Activated CD8-positive, alpha-beta T cell treated with anti-CD3 and anti-CD28 coated beads for 36 hours (primary cell): ENCODE data around the gene NCK2. TPM values are rescaled to one million over a fixed set of nuclear protein-coding genes. Genes with fewer than 3 reads are reported as not detected.

Experiments used
- ATAC-seq: fragments of 200-7000 bp; cut with Tn5 transposase; one replicate; pipeline ENCODE4 v1.10.0; 2021; ENCODE audit warnings: mild to moderate bottlenecking, moderate library complexity
- CTCF ChIA-PET: fragments of 350-600 bp; sonication (Branson Sonifier 250); formaldehyde crosslinking; loops from one replicate; lab custom pipeline; 2021; ENCODE audit warnings: antibody characterized with exemption; lab: Charles Lee
- POLR2A ChIA-PET: fragments of 350-600 bp; sonication (Branson Sonifier 250); formaldehyde crosslinking; loops from one replicate; lab custom pipeline; 2021; ENCODE audit warnings: antibody characterized with exemption; lab: Charles Lee
- DNase-seq: peaks from one replicate; pipeline ENCODE4 v3.0.0-alpha.2; 2020
- H3K27ac Mint-ChIP-seq: one replicate; pipeline ENCODE4 v1.8.0; 2021; ENCODE audit warnings: mild to moderate bottlenecking, mixed read lengths
- H3K27me3 Mint-ChIP-seq: one replicate; pipeline ENCODE4 v1.8.0; 2021; ENCODE audit warnings: mixed read lengths
- H3K36me3 Mint-ChIP-seq: one replicate; pipeline ENCODE4 v1.8.0; 2021; ENCODE audit warnings: low read depth, mixed read lengths
- H3K4me1 Mint-ChIP-seq: one replicate; pipeline ENCODE4 v1.8.0; 2021; ENCODE audit warnings: low read depth, mixed read lengths
- H3K4me3 Mint-ChIP-seq: one replicate; pipeline ENCODE4 v1.8.0; 2021; ENCODE audit warnings: mild to moderate bottlenecking, moderate library complexity, mixed read lengths
- H3K9me3 Mint-ChIP-seq: one replicate; pipeline ENCODE4 v1.8.0; 2021; ENCODE audit warnings: mixed read lengths
- CTCF ChIP-seq: fragments of 200-600 bp; IDR thresholded peaks from one replicate; pipeline ENCODE4 v1.8.0; 2022; ENCODE audit warnings: antibody characterized with exemption, mild to moderate bottlenecking
- intact Hi-C: fragments of 100-400 bp; cut with micrococcal nuclease; formaldehyde crosslinking; loops from one replicate; pipeline ENCODE4 v1.10.0; 2022
- total RNA-seq, 2 experiments: library from RNA; stranded (reverse); gene quantifications; one replicate each; pipeline ENCODE4 v1.2.3, GENCODE V29; 2021

The NCK2 gene
- total RNA-seq, 2 experiments from 2014 or later = 68.3 to 69.7 TPM

- no peak for TF ChIP-seq CTCF
These were observed 36.0 kb upstream of the NCK2 start for GRCh38 chr2:105708697-105709096.

DNA sequence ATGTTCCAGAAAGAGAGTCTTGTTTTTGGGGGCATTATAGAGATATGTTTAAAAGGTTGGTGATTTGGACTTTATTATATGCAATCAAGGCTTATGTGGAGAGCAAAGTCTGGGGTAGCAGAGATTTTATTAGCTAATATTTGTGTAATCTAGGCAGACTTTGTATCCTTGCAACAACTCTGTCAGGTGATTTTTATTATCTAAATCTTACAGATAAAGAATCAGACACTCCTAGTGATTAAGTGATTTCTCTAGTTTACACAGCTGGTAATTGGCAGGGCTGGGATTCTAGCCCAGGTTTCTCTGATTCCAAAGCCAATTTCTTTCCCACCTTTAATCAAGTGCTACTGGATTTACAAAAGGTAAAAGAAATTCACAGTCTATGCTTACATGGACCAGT lies 33.3 kb upstream of the NCK2 start:
- no peaks in the 10 kb centered on the region for H3K36me3 Mint-ChIP-seq
- ChIA-PET CTCF (interaction anchor here (1.2 kb wide), 1 partner anchor 9 kb away, joined by 4 read pairs; no protein-coding TSS in a partner anchor), POLR2A (no interaction called here)
- no peak for TF ChIP-seq CTCF
- intact Hi-C loops = no loop called here
- H3K27me3 Mint-ChIP-seq = no peaks in the 10 kb centered on the region
- DNase-seq (no peak), ATAC-seq (no peak)
- H3K9me3 Mint-ChIP-seq = no peaks in the 10 kb centered on the region
- no peaks in the 10 kb centered on the region for H3K4me1 Mint-ChIP-seq
- H3K4me3 Mint-ChIP-seq = no peak overlapping the region
- H3K27ac Mint-ChIP-seq = no peak overlapping the region

More at GRCh38 chr2:105708697-105709096, 36.0 kb upstream of the NCK2 start:
- no peak for DNase-seq
- Mint-ChIP-seq H3K4me3 (no peak overlapping the region), H3K36me3 (no peaks in the 10 kb centered on the region), H3K27me3 (no peaks in the 10 kb centered on the region), H3K27ac (no peak overlapping the region), H3K9me3 (no peaks in the 10 kb centered on the region), H3K4me1 (no peaks in the 10 kb centered on the region)
- no peak for ATAC-seq
- intact Hi-C loops = no loop called here
- ChIA-PET CTCF (no interaction called here), POLR2A (no interaction called here)

DNA sequence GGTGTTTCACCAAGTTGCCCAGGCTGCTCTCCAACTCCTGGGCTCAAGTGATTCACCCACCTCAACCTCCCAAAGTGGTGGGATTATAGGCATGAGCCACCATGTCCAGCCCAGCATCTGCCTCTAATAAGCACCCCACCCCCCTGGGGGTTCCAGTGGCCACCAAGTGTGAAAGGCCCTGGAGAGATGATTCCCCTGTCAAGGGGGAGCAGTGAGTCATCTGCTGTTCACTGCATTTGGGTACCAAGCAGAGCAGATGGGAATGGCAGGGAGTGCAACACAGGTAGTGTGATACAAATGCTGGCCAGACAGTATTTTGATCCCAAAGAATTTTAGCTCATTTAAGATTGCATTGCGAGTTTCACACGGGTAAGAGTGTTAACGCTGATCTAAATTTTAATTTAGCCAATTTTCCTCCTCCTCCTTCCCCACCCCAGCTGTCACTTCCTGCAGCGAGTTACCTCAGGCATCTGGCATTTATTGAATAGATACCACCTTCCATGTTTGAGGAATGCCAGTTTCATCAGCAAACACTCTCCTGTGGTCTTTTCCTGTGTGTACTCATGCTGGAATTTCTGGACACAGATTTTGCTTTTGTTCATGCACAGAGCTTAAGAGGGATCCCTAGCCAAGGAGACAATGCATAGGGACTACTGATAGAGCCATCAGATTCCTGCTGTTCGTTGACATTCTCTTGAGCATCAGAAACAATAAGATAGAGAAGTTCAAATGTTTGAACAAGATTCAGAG lies 32.4 kb upstream of the NCK2 start:
- POLR2A ChIA-PET = no interaction called here
- Mint-ChIP-seq H3K4me1 (no peaks in the 10 kb centered on the region), H3K4me3 (no peak overlapping the region), H3K9me3 (no peaks in the 10 kb centered on the region), H3K27ac (no peak overlapping the region), H3K27me3 (no peaks in the 10 kb centered on the region), H3K36me3 (no peaks in the 10 kb centered on the region)
- CTCF ChIA-PET = interaction anchor here (1.2 to 1.6 kb wide), 2 partner anchors 8 to 12 kb away, joined by 3 to 4 read pairs; no protein-coding TSS in a partner anchor
- no peak for DNase-seq
- no peak for TF ChIP-seq CTCF
- no peak for ATAC-seq
- intact Hi-C loops = no loop called here

DNA sequence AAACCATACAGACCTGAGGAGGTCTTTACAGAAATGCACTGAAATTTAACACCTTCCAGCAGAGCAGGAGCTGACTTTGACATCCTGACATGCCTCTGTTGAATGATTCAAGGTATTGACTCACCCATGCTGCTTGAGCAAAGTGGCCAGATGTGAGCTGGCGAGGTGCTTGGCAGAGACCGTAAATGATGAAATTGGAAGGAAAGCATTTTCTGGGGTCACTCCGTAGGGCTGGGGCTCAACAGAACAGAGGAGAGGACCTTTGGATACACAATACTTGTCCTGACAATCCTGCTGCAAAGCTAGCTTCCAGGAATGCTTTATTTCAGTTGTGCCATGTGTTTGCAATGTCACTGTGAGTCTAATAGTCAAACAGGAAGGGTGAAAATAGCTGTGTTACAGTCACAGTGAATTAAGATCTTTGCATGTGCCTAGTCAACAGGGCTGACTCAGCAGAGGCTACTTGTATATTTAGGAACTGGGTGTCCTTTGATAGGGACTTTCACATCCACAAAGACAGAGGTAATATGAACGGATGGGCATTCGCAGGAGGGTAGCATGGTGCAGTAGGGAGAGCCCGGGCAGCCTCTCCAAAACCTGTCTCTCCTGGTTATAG lies 31.6 kb upstream of the NCK2 start:
- DNase-seq (no peak), ATAC-seq (no peak)
- H3K27me3 Mint-ChIP-seq = no peaks in the 10 kb centered on the region
- H3K36me3 Mint-ChIP-seq = no peaks in the 10 kb centered on the region
- intact Hi-C loops = no loop called here
- H3K9me3 Mint-ChIP-seq = no peaks in the 10 kb centered on the region
- H3K4me3 Mint-ChIP-seq = no peak overlapping the region
- H3K27ac Mint-ChIP-seq = no peak overlapping the region
- CTCF ChIA-PET = interaction anchor here (0.5 to 1.6 kb wide), 2 partner anchors 13 to 41 kb away, joined by 3 read pairs; no protein-coding TSS in a partner anchor
- no peaks in the 10 kb centered on the region for H3K4me1 Mint-ChIP-seq
- TF ChIP-seq CTCF = no peak
- POLR2A ChIA-PET = no interaction called here

- ChIA-PET POLR2A (no interaction called here), CTCF (interaction anchor here (0.8 kb wide), 1 partner anchor 9 kb away, joined by 3 read pairs; no protein-coding TSS in a partner anchor)
- intact Hi-C loops = no loop called here
- Mint-ChIP-seq H3K36me3 (no peaks in the 10 kb centered on the region), H3K9me3 (no peaks in the 10 kb centered on the region), H3K4me3 (no peak overlapping the region), H3K27ac (no peak overlapping the region), H3K27me3 (no peaks in the 10 kb centered on the region), H3K4me1 (no peaks in the 10 kb centered on the region)
- no peak for TF ChIP-seq CTCF
- DNase-seq (no peak), ATAC-seq (no peak)
These were observed 30.6 kb upstream of the NCK2 start for GRCh38 chr2:105714141-105714540.
